SH-SY5Y (cell line): Measurements from ENCODE around the gene TRABD2B.

Experiments
- GATA2 ChIP-seq: IDR thresholded peaks from 2 replicates; pipeline ENCODE4 v1.6.1; 2011; ENCODE audit warnings: mild to moderate bottlenecking, low read depth, low read length
- GATA3 ChIP-seq: IDR thresholded peaks from 2 replicates; pipeline ENCODE4 v1.6.1; 2011; ENCODE audit warnings: low read depth, mild to moderate bottlenecking, low read length, moderate library complexity

DNA sequence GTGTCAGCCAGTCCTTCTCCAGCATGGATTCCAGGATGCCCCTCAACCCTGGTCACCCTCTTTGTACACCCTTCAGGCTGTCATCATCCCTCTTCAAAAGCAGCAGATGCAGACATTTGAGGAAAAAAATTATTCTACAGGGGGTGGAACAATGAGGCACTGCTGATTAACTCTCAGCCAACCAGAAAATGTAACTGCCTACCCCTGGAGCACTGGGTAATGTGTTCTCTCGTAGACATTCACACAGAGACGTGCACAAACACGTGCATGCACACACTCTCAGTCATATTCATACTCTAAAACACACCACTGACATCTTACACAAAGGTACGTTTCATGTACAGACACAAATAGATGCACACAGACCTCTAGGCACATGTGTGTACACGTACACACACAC lies 175.4 kb downstream of the TRABD2B start:
- no peak for TF ChIP-seq GATA3
- TF ChIP-seq GATA2: no peak
